ENCODE data around the gene PIGU.

DNA sequence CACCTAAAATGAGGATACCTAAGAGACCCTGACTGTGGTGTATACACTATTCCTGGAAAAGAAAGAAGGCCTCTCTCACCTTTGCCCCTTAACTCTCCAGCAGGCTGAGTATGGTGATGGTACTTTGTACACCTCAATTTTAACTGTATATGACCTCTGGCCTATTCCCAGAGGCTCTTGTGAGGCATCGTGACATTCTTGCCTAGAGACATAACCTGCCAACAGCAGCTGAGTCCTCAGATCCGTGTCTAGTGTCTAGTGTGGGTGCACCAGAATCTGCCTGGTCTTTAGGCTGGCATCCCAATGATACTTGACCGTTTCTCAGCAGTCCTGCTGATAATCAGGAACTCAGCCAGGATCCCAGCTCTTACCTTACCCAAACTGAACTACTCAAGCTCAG is 47.3 kb upstream of the PIGU start:
- no peak for TF ChIP-seq EZH2 (IDR thresholded peaks at IDR 0.05; ENCODE audit: insufficient read depth, poor library complexity, severe bottlenecking)
- TF ChIP-seq EZH2phosphoT487 (IDR thresholded peaks at IDR 0.05; ENCODE audit: insufficient read depth, low read depth): no peak
